Activated CD4-positive, alpha-beta T cell treated with anti-CD3 and anti-CD28 coated beads, Interleukin-2, Interleukin-4, amounts not matched to agents 100 ng/mL and 50 ng/mL, durations not matched to agents 16 hours and 8 hours (primary cell): ENCODE measurements around the gene USP16.
A peak's percentile ranks its signal among the peaks of the same experiment; 100 is the strongest.
"Not testable (repeated sequence)": the region's sequence is repeated elsewhere in the genome, so short reads cannot be mapped to it uniquely, and the experiment has no call there.

Experiments used
- DNase-seq: peaks from one replicate; pipeline ENCODE4 v3.0.0-alpha.2; 2020; ENCODE audit warnings: low spot score

The USP16 gene

DNA sequence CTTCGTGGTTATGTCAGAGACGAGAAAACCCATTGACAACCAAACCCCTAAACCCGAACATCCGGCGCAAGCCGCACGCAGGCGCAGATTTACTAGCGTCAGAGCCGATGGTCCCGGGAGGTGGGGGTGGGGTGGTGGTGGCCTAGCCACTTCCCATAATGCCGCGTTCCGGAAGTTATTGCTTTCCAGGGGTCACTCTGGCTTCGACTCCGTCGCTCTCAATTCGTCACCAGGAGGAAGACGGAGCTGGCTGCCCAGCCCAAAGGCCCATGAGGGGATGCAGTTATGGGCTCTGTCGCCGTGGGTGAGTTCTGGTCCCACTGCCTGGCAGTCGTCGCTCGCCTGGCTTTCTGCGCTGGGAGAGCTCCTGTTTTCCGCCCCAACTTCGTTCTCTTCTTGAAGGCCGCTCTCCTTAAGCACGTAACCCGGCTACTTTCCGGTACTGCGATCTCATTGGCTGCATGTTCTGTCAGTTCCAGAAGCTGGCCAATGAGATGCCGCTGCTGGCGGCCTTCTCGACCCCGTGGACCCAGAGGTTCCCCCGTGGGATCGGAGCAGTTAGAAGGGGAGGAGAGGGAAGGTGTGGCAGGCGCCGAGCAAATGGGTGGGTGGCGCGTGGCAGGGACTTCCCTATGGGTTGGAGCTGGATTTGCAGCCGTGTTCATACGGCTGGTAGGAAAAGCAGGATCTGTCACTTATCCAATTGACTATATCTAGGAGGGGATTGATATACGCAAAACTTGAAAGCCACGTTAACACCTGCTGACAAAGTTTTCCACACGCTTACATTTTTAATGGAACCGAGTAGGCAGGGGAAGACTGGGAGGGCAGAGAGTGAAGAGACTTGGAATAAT, at the start of gene USP16:
TSS of gene USP16 (plus strand) at position 195 of the 854 bp plus-strand sequence. CDS start 3,246 bp downstream, outside the sequence.
- peak; percentile 95 for DNase-seq

DNA sequence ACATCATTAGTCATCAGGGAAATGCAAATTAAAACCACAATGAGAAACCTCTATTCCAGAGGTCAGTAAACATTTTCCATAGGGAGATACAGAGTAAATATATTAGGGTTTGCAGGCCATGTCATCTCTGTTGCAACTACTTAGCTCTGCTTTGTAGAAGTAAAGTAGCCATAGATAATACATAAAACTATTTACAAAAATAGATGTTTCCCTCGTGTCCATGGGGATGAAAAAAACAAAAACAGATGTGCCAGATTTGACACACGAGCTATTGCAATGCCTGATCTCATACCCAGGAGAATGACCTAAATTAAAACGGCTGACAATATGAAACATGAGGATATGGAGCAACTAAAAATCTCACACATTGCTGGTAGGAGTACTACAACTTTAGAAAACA, 49.1 kb upstream of the USP16 start:
- DNase-seq, result no peak

DNA sequence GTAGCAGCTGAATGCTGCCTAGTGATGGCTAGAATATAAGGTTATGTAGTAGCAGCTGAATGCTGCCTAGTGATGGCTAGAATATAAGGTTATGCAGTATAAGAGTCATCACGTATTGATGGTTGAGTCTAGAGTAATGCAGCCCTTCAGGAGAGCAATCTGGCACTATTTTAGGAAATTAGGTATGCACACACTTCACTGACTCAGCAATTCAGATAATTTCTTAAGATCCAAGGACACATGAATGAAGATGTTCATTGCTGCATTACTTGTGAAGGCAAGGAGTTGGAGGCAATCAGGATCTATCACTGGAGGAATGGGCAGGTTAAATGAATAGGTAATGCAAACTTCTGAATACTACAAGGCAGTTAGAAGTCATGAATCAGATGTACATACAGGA, 45.4 kb upstream of the USP16 start:
- DNase-seq, result no peak

DNA sequence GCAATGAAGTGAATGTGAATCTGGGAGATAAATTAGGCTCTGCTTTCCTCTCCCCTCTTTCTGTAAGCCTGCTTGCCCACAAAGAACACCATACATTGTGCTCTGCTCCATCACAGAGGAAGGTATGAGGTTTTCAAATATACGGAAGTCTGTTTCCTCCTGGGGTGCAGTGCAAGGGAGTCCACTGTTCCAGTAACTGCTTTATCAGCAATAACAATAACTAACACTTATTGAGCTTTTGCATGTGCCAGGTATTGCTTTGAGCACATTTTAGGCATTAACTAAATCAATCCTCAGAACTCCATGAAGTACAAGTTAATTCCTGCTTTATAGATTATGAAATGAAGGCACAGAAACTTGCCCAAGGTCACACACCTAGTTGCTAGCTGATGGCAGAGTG, 41.8 kb upstream of the USP16 start:
- DNase-seq, result no peak

DNA sequence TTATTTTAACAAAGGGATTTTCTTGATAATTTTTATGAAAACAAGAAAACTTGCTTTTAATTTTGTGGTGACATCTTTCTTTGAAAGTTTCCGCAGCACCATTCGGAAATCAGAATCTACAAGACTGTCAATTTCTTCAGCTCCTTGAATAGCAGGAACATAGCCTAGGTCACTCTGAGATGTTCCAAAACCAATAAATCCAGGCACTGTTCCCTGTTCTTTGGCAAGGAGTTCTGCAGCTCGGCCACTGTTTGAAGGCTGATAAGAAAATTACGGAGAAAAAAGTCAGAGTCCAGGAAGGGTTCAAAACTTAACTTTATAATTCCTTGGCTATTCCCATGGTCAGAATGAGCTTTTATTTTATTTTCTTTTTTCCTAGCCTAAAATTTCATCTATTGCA, 37.8 kb upstream of the USP16 start:
- DNase-seq, result no peak

DNA sequence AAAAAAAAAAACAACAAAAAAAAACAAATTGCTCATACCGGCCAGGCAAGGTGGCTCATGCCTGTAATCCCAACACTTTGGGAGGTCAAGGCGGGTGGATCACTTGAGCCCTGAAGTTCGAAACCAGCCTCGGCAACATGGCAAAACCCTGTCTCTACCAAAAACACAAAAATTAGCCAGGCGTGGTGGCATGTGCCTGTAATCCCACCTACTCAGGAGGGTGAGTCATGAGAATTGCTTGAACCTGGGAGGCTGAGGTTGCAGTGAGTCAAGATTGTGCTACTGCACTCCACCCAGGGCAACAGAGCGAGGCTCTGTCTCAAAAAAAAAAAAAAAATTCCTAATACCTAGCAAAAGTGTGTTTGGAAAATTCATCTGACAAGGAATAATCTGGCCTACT, 36.3 kb upstream of the USP16 start:
- DNase-seq, result not testable (repeated sequence)

DNA sequence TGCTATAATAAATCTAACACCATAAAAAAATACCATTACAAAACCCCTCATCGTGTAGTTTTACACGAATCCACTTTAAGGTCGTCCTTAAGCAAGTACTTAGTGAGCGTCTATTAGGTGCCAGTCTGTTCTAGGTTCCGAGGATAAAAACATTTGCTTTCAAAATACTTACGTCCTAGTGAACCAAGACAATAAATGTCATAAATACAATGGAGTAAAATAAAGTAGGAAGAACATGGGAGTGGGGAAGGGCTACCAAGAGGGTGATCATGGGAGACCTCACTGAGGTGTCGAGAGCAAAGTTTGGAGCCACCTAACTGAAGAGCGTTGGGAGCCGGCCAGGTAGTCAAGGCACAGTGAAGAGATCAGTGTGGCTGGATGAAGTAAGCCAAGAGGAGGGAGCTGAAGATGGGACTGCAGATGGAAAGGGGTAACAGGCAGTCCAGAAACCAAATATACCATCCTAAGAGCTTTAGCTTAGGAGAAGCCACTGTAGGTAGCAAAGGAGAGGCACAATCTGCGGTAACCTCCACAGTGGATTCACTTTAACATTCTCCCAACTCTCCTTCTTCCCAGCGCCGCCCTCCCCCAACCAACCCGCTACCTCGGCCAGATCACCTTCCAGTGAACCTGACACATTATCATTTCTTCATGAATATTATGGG, 32.5 kb upstream of the USP16 start:
- no peak for DNase-seq

DNA sequence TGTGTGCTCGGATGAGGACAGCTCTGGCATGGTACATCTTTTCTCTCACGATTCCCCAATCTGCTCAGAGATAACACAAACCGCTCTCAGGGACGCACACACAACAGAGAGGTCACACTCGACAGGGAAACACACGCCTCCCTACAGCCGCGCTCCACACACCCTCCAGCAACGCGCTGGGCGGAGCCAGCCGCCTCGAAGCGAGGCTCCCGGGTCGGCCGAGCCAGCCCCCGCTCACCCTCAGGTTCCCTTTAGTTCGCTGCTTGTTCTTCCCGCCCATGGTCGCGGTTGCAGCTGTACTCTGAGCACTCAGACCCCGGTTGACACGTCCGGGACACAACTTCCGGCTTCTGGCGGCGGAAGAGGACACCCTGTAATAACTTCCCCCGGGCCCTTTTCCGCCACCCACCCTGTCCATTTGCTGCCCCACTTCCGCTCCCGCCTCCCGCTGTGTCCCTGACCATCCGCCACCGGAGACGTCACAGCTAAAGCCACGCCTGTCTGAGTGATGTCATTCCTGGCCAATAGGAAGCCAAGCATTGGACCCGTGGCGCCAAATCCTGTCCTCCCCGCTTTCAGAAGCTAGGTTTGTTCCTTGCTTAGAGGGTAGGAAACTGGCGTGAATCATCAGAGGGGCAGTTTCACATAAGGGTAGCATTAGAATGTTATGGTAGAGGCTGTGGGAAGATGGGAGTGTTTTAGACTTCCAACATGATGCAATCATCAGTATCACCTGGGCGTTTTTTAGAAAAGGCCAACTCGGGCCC, 31.8 kb upstream of the USP16 start, which contains the start of gene LTN1:
TSS of gene LTN1 (minus strand) at position 352 of the 767 bp plus-strand sequence. CDS start at position 280, 72 bp downstream.
- peak; percentile 100 for DNase-seq

DNA sequence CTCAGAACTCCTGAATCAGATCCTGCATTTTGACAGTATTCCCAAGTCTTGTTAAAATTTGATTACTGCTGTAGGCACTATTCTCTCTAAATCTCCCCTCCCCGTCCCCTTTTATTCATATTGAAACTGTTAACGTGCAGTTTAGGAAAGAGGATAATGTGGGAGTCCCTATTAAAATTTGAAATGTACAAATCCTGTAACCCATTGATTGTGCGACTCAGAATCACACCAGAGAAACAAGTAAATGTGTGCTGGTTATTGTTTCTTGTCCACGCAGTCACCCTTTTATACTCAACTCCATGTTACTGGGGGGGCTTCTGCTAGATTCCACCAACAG, 31.2 kb upstream of the USP16 start:
- no peak for DNase-seq

DNA sequence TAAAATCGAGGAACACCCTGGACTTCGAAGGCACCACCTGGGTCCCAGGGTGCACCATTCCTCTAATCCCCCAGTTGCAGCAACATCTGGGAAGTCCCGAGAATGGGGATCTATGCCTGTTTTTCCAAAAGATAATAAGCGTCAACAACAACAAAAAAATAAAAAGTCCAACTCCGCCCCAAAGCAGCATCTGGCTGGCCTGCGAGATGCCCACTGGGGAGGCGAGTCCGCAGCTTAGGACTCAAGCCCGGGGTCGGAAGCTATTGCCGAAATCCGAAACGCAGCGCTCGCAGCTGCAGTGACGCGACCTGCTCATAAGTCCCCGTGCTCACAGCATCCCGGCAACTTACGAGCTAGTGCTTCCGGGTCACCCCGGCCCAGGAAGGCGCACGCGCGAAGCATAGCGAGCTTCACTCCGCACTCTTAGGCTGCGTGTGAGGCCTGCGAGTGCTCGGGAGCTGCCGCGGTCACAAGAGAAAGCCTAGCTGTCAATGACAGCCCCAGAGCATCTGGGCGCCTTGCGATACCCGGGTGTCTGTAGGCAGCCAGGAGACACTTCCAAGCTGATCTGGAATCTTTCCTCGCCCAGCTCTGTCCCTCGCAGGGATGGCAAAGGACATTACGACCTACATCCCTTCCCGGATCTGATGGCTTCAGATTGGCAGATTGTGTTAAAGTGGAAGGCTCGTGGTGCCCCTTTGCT, 21.9 kb upstream of the USP16 start:
- DNase-seq, result peak; percentile 96

DNA sequence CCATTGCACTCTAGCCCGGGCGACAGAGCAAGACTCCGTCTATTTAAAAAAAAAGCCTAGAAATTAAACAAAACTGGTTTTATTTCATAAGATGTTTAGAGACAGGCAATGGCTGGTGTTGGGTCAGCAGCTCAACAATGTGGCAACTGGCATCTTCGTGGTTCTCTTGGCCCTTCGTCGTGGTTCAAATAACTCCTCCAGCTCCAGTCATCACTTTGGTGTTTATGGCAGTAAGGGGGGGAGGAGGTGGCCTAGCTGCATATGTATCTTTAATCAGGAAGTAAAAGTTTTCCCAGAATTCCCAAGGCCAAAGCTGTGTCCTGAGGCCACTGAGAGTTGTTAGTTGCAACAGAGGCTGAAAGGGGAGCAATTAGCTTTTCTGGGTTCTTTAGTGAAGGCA, 18.8 kb upstream of the USP16 start:
- DNase-seq, result no peak

DNA sequence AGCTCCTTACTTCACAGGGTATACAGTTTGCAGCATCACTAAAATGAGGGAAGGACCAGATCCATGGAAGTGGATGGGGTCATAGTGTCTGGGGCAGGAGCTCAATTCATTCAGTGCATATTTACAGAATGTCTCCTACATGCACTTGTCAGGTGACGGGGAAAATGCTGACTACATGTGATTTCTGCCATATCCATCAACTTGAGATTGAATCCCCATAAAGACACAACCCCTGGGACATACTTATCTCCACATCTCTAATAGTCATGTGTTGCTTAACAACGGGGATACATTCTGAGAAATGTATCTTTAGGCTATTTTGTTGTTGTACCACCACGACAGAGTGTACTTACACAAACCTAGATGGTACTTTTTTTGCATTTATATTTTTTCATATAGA, 17.3 kb upstream of the USP16 start:
- no peak for DNase-seq

DNA sequence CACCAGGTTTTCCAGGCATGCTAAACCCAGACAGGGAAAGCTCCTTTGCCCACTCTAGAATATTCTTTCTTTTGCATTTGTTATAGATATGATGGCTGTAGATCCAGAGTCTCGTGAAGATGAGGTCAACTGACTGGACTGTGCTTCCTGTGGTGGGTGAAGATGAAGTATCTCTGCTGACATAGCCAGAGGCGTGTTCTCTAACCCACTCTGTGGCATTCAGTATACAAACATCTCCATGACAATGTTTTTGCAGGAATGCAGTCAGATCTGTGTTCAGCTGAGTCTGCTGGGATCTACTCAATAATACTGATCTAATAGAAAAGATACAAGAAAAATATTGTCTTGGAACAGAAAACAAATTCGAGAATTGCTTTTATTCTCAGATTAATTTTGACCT, 16.7 kb upstream of the USP16 start:
- DNase-seq, result no peak

DNA sequence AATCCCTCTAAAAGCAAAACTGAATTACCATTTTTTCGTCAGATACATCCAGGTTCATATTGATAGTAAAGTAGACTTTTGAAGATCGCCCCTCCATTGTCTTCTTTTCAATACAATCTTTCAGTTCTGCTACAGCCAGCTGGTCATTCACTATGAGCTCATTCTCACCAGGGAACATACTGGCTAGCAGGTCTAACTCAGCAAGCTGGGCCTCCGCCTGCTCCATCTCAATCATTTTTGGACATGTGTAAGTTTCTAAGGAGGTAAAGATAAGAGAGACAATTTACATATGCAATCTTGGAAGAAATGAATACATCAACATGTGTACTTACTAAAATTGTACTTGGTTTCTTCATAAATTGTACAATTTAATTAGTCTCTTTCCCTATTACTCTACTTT, 16.1 kb upstream of the USP16 start:
- DNase-seq, result no peak

DNA sequence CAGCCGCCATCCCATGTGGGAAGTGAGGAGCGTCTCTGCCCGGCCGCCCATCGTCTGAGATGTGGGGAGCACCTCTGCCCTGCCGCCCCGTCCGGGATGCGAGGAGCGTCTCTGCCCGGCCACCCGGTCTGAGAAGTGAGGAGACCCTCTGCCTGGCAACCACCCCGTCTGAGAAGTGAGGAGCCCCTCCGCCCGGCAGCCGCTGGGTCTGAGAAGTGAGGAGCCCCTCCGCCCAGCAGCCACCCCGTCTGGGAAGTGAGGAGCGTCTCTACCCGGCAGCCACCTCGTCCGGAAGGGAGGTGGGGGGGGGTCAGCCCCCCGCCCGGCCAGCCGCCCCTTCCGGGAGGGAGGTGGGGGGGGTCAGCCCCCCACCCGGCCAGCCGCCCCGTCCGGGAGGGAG, 13.2 kb upstream of the USP16 start:
- DNase-seq, result not testable (repeated sequence)

DNA sequence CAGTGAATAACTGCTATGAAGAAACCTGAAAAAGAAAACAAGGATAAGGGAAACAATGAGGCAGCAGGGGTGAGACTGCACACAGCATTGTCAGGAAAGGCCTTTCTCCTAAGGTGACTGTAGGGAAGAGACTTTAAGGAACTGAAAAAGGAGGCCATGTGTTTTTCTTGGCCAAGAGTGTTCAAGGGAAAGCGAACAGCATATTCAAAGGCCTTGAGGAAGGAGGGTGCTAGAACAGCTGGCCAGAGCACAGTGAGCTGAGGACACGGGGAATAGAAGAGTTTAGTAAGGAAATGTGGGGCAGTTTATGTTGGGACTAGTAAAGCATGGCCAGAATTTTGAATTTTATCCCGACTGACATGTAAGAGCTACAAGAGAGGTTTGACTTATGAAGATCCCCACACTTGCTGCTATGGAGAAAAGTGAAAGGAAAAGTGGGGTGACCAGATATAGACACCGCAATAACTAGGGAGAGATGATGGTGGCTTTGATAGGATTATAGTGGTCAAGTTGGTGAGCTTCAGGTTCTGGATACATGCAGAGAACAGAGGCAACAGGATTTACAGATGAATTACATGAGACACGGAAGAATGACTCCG, 6.7 kb upstream of the USP16 start:
- no peak for DNase-seq

DNA sequence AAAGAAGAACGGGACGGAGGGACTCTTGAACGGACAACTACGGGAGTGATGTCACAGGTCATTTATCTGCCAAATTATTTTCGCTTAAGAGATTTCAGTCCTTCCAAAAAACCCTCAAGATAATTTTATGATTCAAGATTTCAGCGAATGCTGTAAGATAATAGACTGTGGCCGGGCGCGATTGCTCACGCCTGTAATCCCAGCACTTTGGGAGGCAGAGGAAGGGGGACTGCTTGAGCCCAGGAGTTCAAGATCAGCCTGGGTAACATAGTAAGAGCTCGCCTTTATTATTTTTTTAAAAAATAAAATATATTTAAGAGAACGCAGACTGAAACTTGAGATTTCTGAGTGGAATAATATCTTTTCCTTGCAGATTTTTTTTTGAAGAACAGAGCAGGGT, 5.9 kb upstream of the USP16 start:
- DNase-seq, result no peak

DNA sequence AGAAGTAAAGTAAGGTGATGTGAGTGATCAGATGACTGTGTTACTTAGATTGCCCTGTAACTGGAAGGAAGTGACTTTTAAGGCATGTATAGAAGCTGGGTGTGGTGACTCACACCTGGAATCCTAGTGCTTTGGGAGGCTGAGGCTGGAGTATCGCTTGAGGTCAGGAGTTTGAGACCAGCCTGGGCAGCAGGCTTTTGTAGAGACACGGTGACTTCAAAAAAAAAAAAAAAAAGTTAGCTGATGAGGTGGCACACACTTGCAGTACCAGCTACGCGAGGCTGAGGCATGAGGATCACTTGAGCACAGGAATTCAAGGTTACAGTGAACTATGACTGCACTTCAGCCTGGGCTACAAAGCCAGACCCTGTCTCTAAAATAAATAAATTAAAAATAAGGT, 2.3 kb upstream of the USP16 start:
- peak; percentile 19 for DNase-seq

DNA sequence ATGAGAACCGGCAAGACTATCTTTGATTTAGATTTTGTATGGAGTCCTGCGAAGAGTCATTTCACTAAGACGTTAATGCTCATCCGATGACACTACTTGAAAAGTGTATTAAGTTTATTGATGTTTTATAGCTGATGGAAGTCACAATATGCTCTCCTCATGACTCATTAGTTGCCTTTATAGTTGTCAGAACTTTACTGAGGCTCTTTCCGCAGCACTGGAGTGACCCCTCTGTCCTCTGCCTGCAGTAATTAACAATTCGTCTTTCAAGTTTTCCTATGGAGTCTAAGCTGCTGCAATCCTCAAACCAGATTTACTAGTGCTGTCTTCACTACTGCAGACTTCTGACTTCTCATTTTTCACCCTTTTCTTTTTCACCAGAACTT, 853 bp downstream of the USP16 start:
- DNase-seq, result no peak

DNA sequence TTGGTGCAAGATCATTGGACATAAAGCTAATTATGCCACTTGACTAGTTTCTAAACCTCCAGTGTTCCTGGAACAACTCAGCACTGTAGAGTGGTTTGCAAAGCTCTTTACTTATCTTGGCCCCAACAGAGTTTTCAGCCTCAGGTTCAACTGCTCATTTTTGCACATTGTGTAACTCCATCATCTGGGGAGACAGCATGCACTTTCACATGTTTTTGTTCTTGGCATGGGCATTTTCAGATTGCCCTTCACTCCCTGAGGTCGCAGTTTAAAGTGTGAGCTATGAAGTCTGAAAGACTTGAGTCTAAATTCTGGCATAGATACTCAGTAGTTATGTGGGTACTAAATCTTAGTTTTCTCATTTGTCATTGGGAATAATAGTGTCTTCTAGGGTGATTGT, 5.1 kb downstream of the USP16 start:
- peak; percentile 22 for DNase-seq

DNA sequence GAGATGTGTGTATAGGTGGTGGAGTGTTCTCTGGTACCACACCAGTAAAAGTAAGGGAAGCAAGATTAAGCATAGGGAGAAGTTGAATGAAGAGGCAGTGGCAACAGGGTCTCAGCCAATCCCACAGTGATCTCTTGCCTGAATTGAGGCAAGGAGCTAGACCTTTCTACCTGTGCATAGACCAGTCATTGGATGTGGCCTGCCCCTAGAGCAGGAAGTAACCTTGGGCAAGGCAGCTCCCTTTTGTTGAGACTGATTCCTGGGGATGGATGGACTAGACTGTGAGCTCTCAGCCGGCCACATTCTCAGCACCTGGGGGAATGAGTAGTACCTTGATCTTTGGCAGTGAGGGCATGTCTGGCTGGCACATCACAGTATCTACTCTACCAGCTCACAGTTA, 6.4 kb downstream of the USP16 start:
- DNase-seq, result no peak

DNA sequence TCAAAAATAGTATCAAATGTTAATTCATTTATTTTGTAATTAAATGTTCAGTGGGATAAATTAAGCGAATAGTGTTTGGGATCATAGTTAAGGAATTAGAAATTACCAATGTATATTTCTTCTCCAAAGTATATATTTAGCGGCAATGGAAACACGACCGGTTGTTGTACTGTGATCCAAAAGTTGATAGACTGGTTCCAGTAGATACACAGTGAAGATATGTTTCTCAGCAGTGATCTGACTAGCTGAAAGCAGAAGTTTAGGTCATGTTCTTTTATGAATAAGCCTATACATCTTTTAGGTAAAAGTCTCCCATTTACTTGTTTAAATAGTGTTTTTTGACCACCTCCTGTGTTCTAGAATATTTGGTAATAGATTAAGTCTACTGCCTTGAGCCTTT, 8.8 kb downstream of the USP16 start:
- DNase-seq, result no peak
